ENCODE data around the gene DHRS1.

DNA sequence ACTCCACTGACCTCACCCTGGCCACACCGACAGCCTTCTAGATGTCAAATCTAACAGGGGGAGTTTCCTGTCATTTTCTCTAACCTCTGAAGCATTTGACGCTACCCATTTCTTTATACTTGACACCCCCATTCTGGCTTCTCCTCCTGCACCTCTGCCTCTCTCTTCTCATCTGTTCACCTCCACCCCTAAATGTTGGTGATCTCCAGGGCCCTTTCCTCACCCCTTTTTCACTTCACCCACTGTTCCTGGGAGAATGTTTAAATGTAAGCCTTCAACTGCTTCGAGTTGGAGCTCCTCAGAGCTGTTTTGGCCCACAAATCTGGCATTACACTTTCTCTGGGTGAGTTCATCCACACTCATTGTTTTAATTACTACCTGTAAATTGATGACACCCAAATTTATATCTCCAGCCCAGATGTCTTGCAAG, 27.7 kb downstream of the DHRS1 start:
- TF ChIP-seq, protein P1, sequence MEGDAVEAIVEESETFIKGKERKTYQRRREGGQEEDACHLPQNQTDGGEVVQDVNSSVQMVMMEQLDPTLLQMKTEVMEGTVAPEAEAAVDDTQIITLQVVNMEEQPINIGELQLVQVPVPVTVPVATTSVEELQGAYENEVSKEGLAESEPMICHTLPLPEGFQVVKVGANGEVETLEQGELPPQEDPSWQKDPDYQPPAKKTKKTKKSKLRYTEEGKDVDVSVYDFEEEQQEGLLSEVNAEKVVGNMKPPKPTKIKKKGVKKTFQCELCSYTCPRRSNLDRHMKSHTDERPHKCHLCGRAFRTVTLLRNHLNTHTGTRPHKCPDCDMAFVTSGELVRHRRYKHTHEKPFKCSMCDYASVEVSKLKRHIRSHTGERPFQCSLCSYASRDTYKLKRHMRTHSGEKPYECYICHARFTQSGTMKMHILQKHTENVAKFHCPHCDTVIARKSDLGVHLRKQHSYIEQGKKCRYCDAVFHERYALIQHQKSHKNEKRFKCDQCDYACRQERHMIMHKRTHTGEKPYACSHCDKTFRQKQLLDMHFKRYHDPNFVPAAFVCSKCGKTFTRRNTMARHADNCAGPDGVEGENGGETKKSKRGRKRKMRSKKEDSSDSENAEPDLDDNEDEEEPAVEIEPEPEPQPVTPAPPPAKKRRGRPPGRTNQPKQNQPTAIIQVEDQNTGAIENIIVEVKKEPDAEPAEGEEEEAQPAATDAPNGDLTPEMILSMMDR (conservative IDR thresholded peaks at IDR 0.05 in 1 of 2, IDR thresholded peaks at IDR 0.05 in 1 of 2; ENCODE audit: low read depth in 1 of 2, low read length in 2 of 2): no peak
- TF ChIP-seq EZH2 (IDR thresholded peaks at IDR 0.05; ENCODE audit: low read length, missing control alignments): no peak
